ENCODE measurements around the gene LACC1.

GRCh38 chr13:43876366-43876765, 3.3 kb upstream of the LACC1 start:
- TF ChIP-seq ZKSCAN1 (IDR thresholded peaks at IDR 0.05; ENCODE audit: low read length) = no peak
- TF ChIP-seq EED (CRISPR knock-in tag; IDR thresholded peaks at IDR 0.05) = no peak
- TF ChIP-seq, protein P1, sequence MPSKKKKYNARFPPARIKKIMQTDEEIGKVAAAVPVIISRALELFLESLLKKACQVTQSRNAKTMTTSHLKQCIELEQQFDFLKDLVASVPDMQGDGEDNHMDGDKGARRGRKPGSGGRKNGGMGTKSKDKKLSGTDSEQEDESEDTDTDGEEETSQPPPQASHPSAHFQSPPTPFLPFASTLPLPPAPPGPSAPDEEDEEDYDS (CRISPR knock-in tag; IDR thresholded peaks at IDR 0.05) = no peak
- TF ChIP-seq, protein P2, sequence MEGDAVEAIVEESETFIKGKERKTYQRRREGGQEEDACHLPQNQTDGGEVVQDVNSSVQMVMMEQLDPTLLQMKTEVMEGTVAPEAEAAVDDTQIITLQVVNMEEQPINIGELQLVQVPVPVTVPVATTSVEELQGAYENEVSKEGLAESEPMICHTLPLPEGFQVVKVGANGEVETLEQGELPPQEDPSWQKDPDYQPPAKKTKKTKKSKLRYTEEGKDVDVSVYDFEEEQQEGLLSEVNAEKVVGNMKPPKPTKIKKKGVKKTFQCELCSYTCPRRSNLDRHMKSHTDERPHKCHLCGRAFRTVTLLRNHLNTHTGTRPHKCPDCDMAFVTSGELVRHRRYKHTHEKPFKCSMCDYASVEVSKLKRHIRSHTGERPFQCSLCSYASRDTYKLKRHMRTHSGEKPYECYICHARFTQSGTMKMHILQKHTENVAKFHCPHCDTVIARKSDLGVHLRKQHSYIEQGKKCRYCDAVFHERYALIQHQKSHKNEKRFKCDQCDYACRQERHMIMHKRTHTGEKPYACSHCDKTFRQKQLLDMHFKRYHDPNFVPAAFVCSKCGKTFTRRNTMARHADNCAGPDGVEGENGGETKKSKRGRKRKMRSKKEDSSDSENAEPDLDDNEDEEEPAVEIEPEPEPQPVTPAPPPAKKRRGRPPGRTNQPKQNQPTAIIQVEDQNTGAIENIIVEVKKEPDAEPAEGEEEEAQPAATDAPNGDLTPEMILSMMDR (CRISPR knock-in tag; IDR thresholded peaks at IDR 0.05) = no peak
- no peak for TF ChIP-seq KMT2B (CRISPR knock-in tag; IDR thresholded peaks at IDR 0.05)

All from HepG2 (cell line).